Smooth muscle cell (in vitro differentiated cells): Measurements from ENCODE around the gene EXOC4. TPM values are rescaled to one million over a fixed set of nuclear protein-coding genes. Genes with fewer than 3 reads are reported as not detected.

Experiments
- DNase-seq: peaks from one replicate; lab custom pipeline; 2025; ENCODE audit not compliant: unreplicated experiment; lab: John Stamatoyannopoulos, UW
- H2AFZ ChIP-seq: fragments of 200-600 bp; sonication (generic); 2 replicates; pipeline ENCODE4 v1.6.0; 2016; ENCODE audit warnings: antibody characterized with exemption, low read depth, mild to moderate bottlenecking
- H3F3A ChIP-seq: fragments of 200-600 bp; sonication (generic); 2 replicates; pipeline ENCODE4 v1.6.0; 2017; ENCODE audit warnings: antibody characterized with exemption, low read depth
- H3K27ac ChIP-seq: fragments of 200-600 bp; sonication (generic); 2 replicates; pipeline ENCODE4 v1.5.1; 2016; ENCODE audit warnings: low read depth, mild to moderate bottlenecking
- H3K27me3 ChIP-seq: fragments of 200-600 bp; sonication (generic); 2 replicates; pipeline ENCODE4 v1.6.1; 2016; ENCODE audit warnings: low read depth, mild to moderate bottlenecking
- H3K36me3 ChIP-seq: fragments of 200-600 bp; sonication (generic); 2 replicates; pipeline ENCODE4 v1.5.1; 2016; ENCODE audit warnings: low read depth
- H3K4me1 ChIP-seq: fragments of 200-600 bp; sonication (generic); 2 replicates; pipeline ENCODE4 v1.5.1; 2016; ENCODE audit warnings: low read depth
- H3K4me2 ChIP-seq: fragments of 200-600 bp; sonication (generic); 2 replicates; pipeline ENCODE4 v1.6.0; 2016; ENCODE audit warnings: mild to moderate bottlenecking
- H3K4me3 ChIP-seq: fragments of 200-600 bp; sonication (generic); 2 replicates; pipeline ENCODE4 v1.5.1; 2016; ENCODE audit warnings: mild to moderate bottlenecking
- H3K79me2 ChIP-seq: fragments of 200-600 bp; sonication (generic); 2 replicates; pipeline ENCODE4 v1.6.0; 2016; ENCODE audit warnings: low read depth, mild to moderate bottlenecking
- H3K9ac ChIP-seq: fragments of 200-600 bp; sonication (generic); 2 replicates; pipeline ENCODE4 v1.6.0; 2016; ENCODE audit warnings: low read depth
- H3K9me3 ChIP-seq: fragments of 200-600 bp; sonication (generic); replicated peaks from 2 replicates; pipeline ENCODE4 v1.5.1; 2016; ENCODE audit warnings: low read depth
- H4K20me1 ChIP-seq: fragments of 200-600 bp; sonication (generic); 2 replicates; pipeline ENCODE4 v1.6.0; 2016; ENCODE audit warnings: low read depth
- CTCF ChIP-seq: fragments of 200-600 bp; sonication (generic); IDR thresholded peaks from 2 replicates; pipeline ENCODE4 v1.5.1; 2017; ENCODE audit warnings: borderline replicate concordance, mild to moderate bottlenecking, antibody characterized with exemption; ENCODE audit not compliant: insufficient read depth, poor library complexity, severe bottlenecking
- WGBS: methylation state at CpG from one replicate; pipeline ENCODE4 v1.1.7; 2016; ENCODE audit warnings: low lambda C conversion rate; 5-methylcytosine and 5-hydroxymethylcytosine counted together
- polyA plus RNA-seq: library from polyadenylated mRNA; unstranded; fragments of >200 nt; fragmentation: Nextera tagmentation; extraction: Ambion mirVana; gene quantifications from 2 replicates; pipeline ENCODE4 v1.2.1, GENCODE V29; 2016
- total RNA-seq: library from RNA; depleted of rRNA; stranded (reverse); fragments of >200 nt; gene quantifications from 2 replicates; pipeline ENCODE4 v1.2.3, GENCODE V29; 2014

The EXOC4 gene
- total and polyA plus RNA-seq, 2 experiments from 2014 or later = 21.5 to 47.1 TPM

- no peaks in the 10 kb centered on the region for H3K79me2 ChIP-seq
- no peak for TF ChIP-seq CTCF
- no peaks in the 10 kb centered on the region for H3K9me3 ChIP-seq
- H3K27ac ChIP-seq = no peak overlapping the region
- H3F3A ChIP-seq = no peaks in the 10 kb centered on the region
- no peak overlapping the region for H2AFZ ChIP-seq
- H3K4me3 ChIP-seq = no peak overlapping the region
- H3K4me2 ChIP-seq = no peak overlapping the region
- H3K4me1 ChIP-seq = no peaks in the 10 kb centered on the region
- WGBS = 97% methylated on average over 1 of the region's 1 CpG
- H3K27me3 ChIP-seq = no peaks in the 10 kb centered on the region
- H3K36me3 ChIP-seq = no peaks in the 10 kb centered on the region
- H3K9ac ChIP-seq = no peak overlapping the region
- H4K20me1 ChIP-seq = no peaks in the 10 kb centered on the region
- no peak for DNase-seq
Observed at GRCh38 chr7:134029743-134030142, 776.9 kb downstream of the EXOC4 start.

DNA sequence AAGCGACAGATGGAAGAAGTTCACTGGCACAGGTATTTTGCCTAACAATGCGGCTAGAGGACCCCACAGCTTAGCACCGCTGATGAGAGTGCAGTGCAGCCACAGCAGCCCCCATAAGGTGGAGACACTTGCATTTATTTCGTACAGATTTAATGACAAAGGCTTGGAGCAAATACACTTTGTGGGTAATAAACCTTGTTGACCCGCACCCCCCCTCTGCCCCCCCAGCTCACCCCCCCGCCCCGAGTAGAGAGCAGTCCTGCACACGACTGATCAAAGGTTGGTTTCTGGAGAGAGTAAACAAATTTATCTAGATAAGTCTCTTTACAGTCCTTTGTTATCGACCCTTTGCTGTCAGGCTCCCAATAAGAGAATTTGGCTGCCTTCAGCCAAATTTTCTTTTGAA lies 777.6 kb downstream of the EXOC4 start:
- DNase-seq = no peak
- WGBS = 86% methylated on average over 8 of the region's 9 CpGs

DNA sequence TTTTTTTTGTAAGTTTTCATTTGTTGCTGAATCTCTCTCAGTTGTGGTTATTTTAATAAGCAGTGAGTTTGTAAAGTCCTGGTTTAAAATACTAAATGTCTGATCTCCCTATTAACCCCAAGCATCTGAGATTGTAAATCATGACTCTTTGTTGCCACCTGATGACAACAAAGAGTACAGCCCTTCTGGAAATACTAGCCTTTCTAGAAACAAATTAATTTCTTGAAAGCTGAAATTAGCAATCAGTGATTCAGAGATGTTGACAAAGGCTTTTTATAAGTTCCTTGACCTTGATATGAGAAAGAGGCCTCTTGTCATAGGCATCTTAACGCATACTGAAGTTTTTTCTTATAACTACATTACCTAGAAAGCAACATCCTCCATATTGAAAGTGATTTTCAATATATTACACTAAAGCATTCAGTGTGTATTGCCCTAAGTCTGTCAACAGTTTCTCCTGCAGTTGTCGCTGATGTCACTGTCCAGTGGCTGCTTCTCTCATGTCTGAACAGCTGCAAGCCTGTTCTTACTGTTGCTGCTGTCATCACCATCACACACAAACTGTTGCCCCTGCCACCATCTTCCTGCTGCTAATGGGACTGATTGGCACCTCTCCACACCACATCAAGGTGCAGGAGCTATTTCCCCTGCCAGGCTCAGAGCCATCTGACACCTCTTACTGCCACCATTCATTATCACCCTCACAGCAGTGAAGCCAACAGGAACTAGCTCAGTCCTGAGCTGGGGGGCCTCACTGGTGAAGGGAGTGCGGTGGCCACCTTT lies 779.1 kb downstream of the EXOC4 start:
- 90% methylated on average over 3 of the region's 3 CpGs for WGBS
- Histone ChIP-seq H3K9me3 (no peaks in the 10 kb centered on the region), H3K27ac (no peak overlapping the region), H3K4me1 (no peaks in the 10 kb centered on the region), H2AFZ (no peak overlapping the region), H3K79me2 (no peaks in the 10 kb centered on the region), H4K20me1 (no peaks in the 10 kb centered on the region), H3K36me3 (no peaks in the 10 kb centered on the region), H3K4me2 (no peak overlapping the region), H3K4me3 (no peak overlapping the region), H3K27me3 (no peaks in the 10 kb centered on the region), H3F3A (no peaks in the 10 kb centered on the region), H3K9ac (no peak overlapping the region)
- DNase-seq = no peak
- TF ChIP-seq CTCF = no peak

More for the DNA sequence above, 777.6 kb downstream of the EXOC4 start:
- no peaks in the 10 kb centered on the region for H3K9me3 ChIP-seq
- no peak overlapping the region for H3K4me2 ChIP-seq
- H3K27me3 ChIP-seq = no peaks in the 10 kb centered on the region
- TF ChIP-seq CTCF = no peak
- no peaks in the 10 kb centered on the region for H3K4me1 ChIP-seq
- no peak overlapping the region for H3K4me3 ChIP-seq
- no peak overlapping the region for H3K9ac ChIP-seq
- no peaks in the 10 kb centered on the region for H4K20me1 ChIP-seq
- H3F3A ChIP-seq = no peaks in the 10 kb centered on the region
- H3K36me3 ChIP-seq = no peaks in the 10 kb centered on the region
- no peak overlapping the region for H2AFZ ChIP-seq
- H3K79me2 ChIP-seq = no peaks in the 10 kb centered on the region
- no peak overlapping the region for H3K27ac ChIP-seq

DNA sequence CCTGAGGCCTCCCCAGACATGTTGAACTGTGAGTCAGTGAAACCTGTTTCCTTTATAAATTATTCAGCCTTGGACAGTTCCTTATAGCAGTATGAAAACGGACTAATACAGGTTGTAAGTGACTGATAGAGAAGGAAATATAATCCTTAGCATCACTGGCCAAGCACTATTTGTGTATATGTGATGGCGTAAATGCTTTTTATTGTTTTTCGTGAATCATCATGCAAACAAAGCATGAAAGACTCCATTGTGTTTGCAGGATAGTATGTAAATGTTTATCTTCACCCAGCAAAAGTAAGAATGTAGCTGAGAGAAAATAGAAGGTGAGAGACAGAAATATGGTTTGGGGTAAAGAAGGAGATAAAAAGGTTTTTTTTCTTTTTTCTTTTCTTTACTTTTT lies 781.8 kb downstream of the EXOC4 start:
- H3K9ac ChIP-seq = no peak overlapping the region
- no peaks in the 10 kb centered on the region for H3K9me3 ChIP-seq
- no peak overlapping the region for H2AFZ ChIP-seq
- DNase-seq = no peak
- H3K27me3 ChIP-seq = no peaks in the 10 kb centered on the region
- no peaks in the 10 kb centered on the region for H3F3A ChIP-seq
- no peak overlapping the region for H3K27ac ChIP-seq
- no peak overlapping the region for H3K4me2 ChIP-seq
- no peaks in the 10 kb centered on the region for H3K36me3 ChIP-seq
- H3K4me1 ChIP-seq = no peaks in the 10 kb centered on the region
- H3K79me2 ChIP-seq = no peaks in the 10 kb centered on the region
- no peak overlapping the region for H3K4me3 ChIP-seq
- no peak for TF ChIP-seq CTCF
- 96% methylated on average over 3 of the region's 3 CpGs for WGBS
- H4K20me1 ChIP-seq = no peaks in the 10 kb centered on the region
